ENCODE results near the gene HSPA1B.
"Not testable (repeated sequence)": the region's sequence is repeated elsewhere in the genome, so short reads cannot be mapped to it uniquely, and the experiment has no call there.

The HSPA1B gene

GRCh38 chr6:31861150-31861549 is 33.6 kb downstream of the HSPA1B start:
- DNase-seq, result no peak

GRCh38 chr6:31861919-31862343 is 34.4 kb downstream of the HSPA1B start:
- no peak for DNase-seq

- peak; percentile 99 for DNase-seq
These were observed 35.1 kb downstream of the HSPA1B start, which contains the start of gene NEU1 for GRCh38 chr6:31862344-31863235. NEU1 (minus strand) TSS chr6:31862821; CDS start chr6:31862776, 45 bp downstream.

- DNase-seq, result peak; percentile 12
These were observed 36.6 kb downstream of the HSPA1B start for GRCh38 chr6:31864123-31864562.

- no peak for DNase-seq
These were observed 37.3 kb downstream of the HSPA1B start for GRCh38 chr6:31864818-31865204.

GRCh38 chr6:31865205-31866118 is 37.9 kb downstream of the HSPA1B start:
- no peak for DNase-seq

- DNase-seq, result not testable (repeated sequence)
These were observed 41.1 kb downstream of the HSPA1B start for GRCh38 chr6:31868658-31868971.

- no peak for DNase-seq
These were observed 41.8 kb downstream of the HSPA1B start for GRCh38 chr6:31869343-31869742.

GRCh38 chr6:31870385-31870921 is 42.9 kb downstream of the HSPA1B start:
- no peak for DNase-seq

- DNase-seq, result no peak
These were observed 43.6 kb downstream of the HSPA1B start for GRCh38 chr6:31871046-31871659.

- no peak for DNase-seq
These were observed 46.6 kb downstream of the HSPA1B start for GRCh38 chr6:31874084-31874670.

- no peak for DNase-seq
These were observed 47.5 kb downstream of the HSPA1B start for GRCh38 chr6:31874836-31875572.

GRCh38 chr6:31875877-31876276 is 48.3 kb downstream of the HSPA1B start:
- no peak for DNase-seq

GRCh38 chr6:31876357-31876756 is 48.8 kb downstream of the HSPA1B start:
- DNase-seq, result no peak

GRCh38 chr6:31877125-31877650 is 49.6 kb downstream of the HSPA1B start:
- no peak for DNase-seq

- DNase-seq, result no peak
These were observed 50.2 kb downstream of the HSPA1B start for GRCh38 chr6:31877651-31878161.

GRCh38 chr6:31878222-31878621 is 50.7 kb downstream of the HSPA1B start:
- no peak for DNase-seq

- DNase-seq, result no peak
These were observed 51.2 kb downstream of the HSPA1B start, which contains the start of gene SLC44A4 for GRCh38 chr6:31878726-31879125. SLC44A4 (minus strand) TSS chr6:31878997; CDS start chr6:31878980, 17 bp downstream.

GRCh38 chr6:31879143-31879542 is 51.6 kb downstream of the HSPA1B start:
- no peak for DNase-seq
